GM23338 (cell line): ENCODE data around the gene SLC25A22.

Source experiments
- CREB1 ChIP-seq: fragments of 250-450 bp; sonication (Bioruptor Pico); IDR thresholded peaks from 2 replicates; pipeline ENCODE4 v1.5.0; 2020; ENCODE audit warnings: low read depth, mild to moderate bottlenecking, moderate library complexity
- ETS1 ChIP-seq: IDR thresholded peaks from 2 replicates; pipeline ENCODE4 v1.6.1; 2016; ENCODE audit warnings: antibody characterized with exemption
- EZH2 ChIP-seq: fragments of 200-600 bp; sonication (generic); IDR thresholded peaks from one replicate; pipeline ENCODE4 v1.8.0; 2017; ENCODE audit warnings: antibody characterized with exemption, mild to moderate bottlenecking, low read depth; ENCODE audit not compliant: unreplicated experiment
- EZH2phosphoT487 ChIP-seq: fragments of 200-600 bp; sonication (generic); IDR thresholded peaks from one replicate; pipeline ENCODE4 v1.8.1; 2018; ENCODE audit warnings: antibody characterized with exemption; ENCODE audit not compliant: unreplicated experiment
- JUNB ChIP-seq: IDR thresholded peaks from one replicate; pipeline ENCODE4 v1.6.1; 2016; ENCODE audit warnings: antibody characterized with exemption; ENCODE audit not compliant: unreplicated experiment
- NANOG ChIP-seq: IDR thresholded peaks from 2 replicates; pipeline ENCODE4 v1.6.1; 2016; ENCODE audit warnings: antibody characterized with exemption, borderline replicate concordance
- POLR2AphosphoS5 ChIP-seq: IDR thresholded peaks from 2 replicates; pipeline ENCODE4 v1.6.1; 2016; ENCODE audit warnings: antibody characterized with exemption, low read depth
- REST ChIP-seq: IDR thresholded peaks from one replicate; pipeline ENCODE4 v1.6.1; 2018; ENCODE audit warnings: antibody characterized with exemption; ENCODE audit not compliant: unreplicated experiment
- STAT1 ChIP-seq: IDR thresholded peaks from one replicate; pipeline ENCODE4 v1.6.1; 2016; ENCODE audit warnings: antibody characterized with exemption; ENCODE audit not compliant: unreplicated experiment
- ZNF331 ChIP-seq: fragments of 250-450 bp; sonication (Bioruptor Pico); IDR thresholded peaks from 2 replicates; pipeline ENCODE4 v1.5.0; 2020; ENCODE audit warnings: low read depth, mild to moderate bottlenecking, moderate library complexity
- TF ChIP-seq, protein P1 (sequence below), 2 experiments: fragments of 200-600 bp in 1 of 2; sonication (generic) in 1 of 2; conservative IDR thresholded peaks; 2 replicates each; pipeline versions ENCODE4 v1.5.1 to v1.6.1; 2016 to 2017; ENCODE audit warnings: antibody characterized with exemption in 2 of 2, low read depth in 2 of 2, mild to moderate bottlenecking in 2 of 2, moderate library complexity in 1 of 2
- TF ChIP-seq, protein P2 (sequence below): fragments of 250-450 bp; sonication (Bioruptor Pico); IDR thresholded peaks from 2 replicates; pipeline ENCODE4 v1.5.0; 2020; ENCODE audit warnings: mild to moderate bottlenecking, moderate library complexity

DNA sequence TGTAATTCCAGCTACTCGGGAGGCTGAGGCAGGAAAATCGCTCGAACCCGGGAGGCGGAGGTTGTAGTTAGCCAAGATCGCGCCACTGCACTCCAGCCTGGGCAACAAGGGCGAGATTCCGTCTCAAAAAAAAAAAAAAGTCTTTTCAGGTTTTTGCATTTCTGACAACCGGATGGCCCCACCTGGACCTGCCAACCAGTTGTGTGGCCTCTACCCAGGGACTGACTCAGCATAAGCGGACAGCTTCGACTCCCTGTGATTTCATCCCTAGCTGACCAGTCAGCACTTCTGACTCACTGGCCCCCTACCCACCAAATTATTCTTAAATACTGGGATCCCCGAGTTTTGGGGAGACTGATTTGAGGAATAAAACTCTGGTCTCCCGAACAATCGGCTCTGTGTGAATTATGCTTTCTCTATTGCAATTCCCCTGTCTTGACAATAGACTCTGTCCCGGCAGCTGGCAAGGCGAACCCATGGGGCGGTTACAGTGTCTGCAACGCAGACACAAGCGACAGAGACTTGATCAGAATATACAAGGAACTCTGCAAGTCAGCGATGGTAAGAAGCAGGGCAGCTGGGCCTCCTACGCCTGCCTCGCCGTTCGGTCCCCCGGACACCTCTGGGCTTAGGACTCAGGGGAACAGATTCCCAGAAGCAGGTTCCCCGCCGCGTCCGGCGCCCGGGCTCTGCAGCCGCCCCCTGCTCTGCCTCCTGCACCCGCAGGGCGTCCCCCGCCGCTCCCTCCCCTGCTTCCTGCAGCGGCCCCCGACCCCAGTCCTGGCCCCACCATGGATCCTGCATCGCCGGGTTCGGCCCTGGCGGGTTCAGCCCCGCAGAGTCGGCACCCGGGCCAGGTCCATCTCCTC, 51.6 kb downstream of the SLC25A22 start:
- TF ChIP-seq, protein P1, sequence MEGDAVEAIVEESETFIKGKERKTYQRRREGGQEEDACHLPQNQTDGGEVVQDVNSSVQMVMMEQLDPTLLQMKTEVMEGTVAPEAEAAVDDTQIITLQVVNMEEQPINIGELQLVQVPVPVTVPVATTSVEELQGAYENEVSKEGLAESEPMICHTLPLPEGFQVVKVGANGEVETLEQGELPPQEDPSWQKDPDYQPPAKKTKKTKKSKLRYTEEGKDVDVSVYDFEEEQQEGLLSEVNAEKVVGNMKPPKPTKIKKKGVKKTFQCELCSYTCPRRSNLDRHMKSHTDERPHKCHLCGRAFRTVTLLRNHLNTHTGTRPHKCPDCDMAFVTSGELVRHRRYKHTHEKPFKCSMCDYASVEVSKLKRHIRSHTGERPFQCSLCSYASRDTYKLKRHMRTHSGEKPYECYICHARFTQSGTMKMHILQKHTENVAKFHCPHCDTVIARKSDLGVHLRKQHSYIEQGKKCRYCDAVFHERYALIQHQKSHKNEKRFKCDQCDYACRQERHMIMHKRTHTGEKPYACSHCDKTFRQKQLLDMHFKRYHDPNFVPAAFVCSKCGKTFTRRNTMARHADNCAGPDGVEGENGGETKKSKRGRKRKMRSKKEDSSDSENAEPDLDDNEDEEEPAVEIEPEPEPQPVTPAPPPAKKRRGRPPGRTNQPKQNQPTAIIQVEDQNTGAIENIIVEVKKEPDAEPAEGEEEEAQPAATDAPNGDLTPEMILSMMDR (conservative IDR thresholded peaks at IDR 0.05; ENCODE audit: low read depth in 2 of 2), result no peak
- TF ChIP-seq JUNB, result no peak
- no peak; the same call in 1 of the 2 replicates for TF ChIP-seq POLR2AphosphoS5
- no peak for TF ChIP-seq REST
- no peak for TF ChIP-seq EZH2phosphoT487
- no peak for TF ChIP-seq EZH2
- TF ChIP-seq ETS1, result peak; percentile 2; the same call in 1 of the 2 replicates
- TF ChIP-seq CREB1, result no peak
- no peak for TF ChIP-seq NANOG
- TF ChIP-seq ZNF331, result no peak
- TF ChIP-seq, protein P2, sequence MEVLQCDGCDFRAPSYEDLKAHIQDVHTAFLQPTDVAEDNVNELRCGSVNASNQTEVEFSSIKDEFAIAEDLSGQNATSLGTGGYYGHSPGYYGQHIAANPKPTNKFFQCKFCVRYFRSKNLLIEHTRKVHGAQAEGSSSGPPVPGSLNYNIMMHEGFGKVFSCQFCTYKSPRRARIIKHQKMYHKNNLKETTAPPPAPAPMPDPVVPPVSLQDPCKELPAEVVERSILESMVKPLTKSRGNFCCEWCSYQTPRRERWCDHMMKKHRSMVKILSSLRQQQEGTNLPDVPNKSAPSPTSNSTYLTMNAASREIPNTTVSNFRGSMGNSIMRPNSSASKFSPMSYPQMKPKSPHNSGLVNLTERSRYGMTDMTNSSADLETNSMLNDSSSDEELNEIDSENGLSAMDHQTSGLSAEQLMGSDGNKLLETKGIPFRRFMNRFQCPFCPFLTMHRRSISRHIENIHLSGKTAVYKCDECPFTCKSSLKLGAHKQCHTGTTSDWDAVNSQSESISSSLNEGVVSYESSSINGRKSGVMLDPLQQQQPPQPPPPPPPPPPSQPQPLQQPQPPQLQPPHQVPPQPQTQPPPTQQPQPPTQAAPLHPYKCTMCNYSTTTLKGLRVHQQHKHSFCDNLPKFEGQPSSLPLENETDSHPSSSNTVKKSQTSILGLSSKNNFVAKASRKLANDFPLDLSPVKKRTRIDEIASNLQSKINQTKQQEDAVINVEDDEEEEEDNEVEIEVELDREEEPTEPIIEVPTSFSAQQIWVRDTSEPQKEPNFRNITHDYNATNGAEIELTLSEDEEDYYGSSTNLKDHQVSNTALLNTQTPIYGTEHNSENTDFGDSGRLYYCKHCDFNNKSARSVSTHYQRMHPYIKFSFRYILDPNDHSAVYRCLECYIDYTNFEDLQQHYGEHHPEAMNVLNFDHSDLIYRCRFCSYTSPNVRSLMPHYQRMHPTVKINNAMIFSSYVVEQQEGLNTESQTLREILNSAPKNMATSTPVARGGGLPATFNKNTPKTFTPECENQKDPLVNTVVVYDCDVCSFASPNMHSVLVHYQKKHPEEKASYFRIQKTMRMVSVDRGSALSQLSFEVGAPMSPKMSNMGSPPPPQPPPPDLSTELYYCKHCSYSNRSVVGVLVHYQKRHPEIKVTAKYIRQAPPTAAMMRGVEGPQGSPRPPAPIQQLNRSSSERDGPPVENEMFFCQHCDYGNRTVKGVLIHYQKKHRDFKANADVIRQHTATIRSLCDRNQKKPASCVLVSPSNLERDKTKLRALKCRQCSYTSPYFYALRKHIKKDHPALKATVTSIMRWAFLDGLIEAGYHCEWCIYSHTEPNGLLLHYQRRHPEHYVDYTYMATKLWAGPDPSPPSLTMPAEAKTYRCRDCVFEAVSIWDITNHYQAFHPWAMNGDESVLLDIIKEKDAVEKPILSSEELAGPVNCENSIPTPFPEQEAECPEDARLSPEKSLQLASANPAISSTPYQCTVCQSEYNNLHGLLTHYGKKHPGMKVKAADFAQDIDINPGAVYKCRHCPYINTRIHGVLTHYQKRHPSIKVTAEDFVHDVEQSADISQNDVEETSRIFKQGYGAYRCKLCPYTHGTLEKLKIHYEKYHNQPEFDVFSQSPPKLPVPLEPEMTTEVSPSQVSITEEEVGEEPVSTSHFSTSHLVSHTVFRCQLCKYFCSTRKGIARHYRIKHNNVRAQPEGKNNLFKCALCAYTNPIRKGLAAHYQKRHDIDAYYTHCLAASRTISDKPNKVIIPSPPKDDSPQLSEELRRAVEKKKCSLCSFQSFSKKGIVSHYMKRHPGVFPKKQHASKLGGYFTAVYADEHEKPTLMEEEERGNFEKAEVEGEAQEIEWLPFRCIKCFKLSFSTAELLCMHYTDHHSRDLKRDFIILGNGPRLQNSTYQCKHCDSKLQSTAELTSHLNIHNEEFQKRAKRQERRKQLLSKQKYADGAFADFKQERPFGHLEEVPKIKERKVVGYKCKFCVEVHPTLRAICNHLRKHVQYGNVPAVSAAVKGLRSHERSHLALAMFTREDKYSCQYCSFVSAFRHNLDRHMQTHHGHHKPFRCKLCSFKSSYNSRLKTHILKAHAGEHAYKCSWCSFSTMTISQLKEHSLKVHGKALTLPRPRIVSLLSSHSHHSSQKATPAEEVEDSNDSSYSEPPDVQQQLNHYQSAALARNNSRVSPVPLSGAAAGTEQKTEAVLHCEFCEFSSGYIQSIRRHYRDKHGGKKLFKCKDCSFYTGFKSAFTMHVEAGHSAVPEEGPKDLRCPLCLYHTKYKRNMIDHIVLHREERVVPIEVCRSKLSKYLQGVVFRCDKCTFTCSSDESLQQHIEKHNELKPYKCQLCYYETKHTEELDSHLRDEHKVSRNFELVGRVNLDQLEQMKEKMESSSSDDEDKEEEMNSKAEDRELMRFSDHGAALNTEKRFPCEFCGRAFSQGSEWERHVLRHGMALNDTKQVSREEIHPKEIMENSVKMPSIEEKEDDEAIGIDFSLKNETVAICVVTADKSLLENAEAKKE (CRISPR knock-in tag), result no peak
- no peak for TF ChIP-seq STAT1
